Testis (tissue), 3 donors: ENCODE measurements around the gene PARVB. TPM values are rescaled to one million over a fixed set of nuclear protein-coding genes. Genes with fewer than 3 reads are reported as not detected.

Experiments
- DNase-seq: peaks from one replicate; pipeline ENCODE4 v3.0.0-alpha.2; 2019
- H3K27ac ChIP-seq, 2 donors: fragments of 200-600 bp; sonication (generic); one replicate each; pipeline ENCODE4 v1.5.1; 2019
- H3K27me3 ChIP-seq: fragments of 200-600 bp; sonication (generic); one replicate; pipeline ENCODE4 v1.5.1; 2019
- H3K36me3 ChIP-seq: fragments of 200-600 bp; sonication (generic); one replicate; pipeline ENCODE4 v1.5.1; 2017; ENCODE audit warnings: low read depth; ENCODE audit errors: missing control alignments
- H3K4me1 ChIP-seq: fragments of 200-600 bp; sonication (generic); one replicate; pipeline ENCODE4 v1.5.1; 2019
- H3K4me3 ChIP-seq, 2 donors: fragments of 200-600 bp; sonication (generic); one replicate each; pipeline ENCODE4 v1.5.1; 2017 to 2019
- H3K9me3 ChIP-seq: fragments of 200-600 bp; sonication (generic); one replicate; pipeline ENCODE4 v1.5.1; 2017
- POLR2A ChIP-seq: fragments of 450-650 bp; IDR thresholded peaks from one replicate; pipeline ENCODE4 v1.6.1; 2017; ENCODE audit warnings: antibody characterized with exemption, mild to moderate bottlenecking, moderate library complexity
- WGBS, 2 donors: methylation state at CpG; one replicate each; pipeline ENCODE4 v1.1.5; 2018; 5-methylcytosine and 5-hydroxymethylcytosine counted together
- intact Hi-C: fragments of 100-400 bp; cut with DNase I; formaldehyde crosslinking; loops from one replicate; pipeline ENCODE4 v1.15.1; 2023; ENCODE audit warnings: low total_unique reads
- polyA plus RNA-seq: library from polyadenylated mRNA; stranded (reverse); fragments of 350-450 nt; fragmentation: Illumina TruSeq; extraction: RNeasy Lipid Tissue Mini Kit (QIAGEN cat#74804); gene quantifications from one replicate; pipeline ENCODE4 v1.2.3, GENCODE V29; 2014; ENCODE audit warnings: low read depth, low replicate concordance; ENCODE audit not compliant: insufficient read depth
- total RNA-seq, 2 donors: library from RNA; depleted of rRNA; stranded (reverse); fragments of >200 nt; gene quantifications; one replicate each; pipeline ENCODE4 v1.2.3, GENCODE V29; 2016
- TF ChIP-seq, protein P1 (sequence below), 3 experiments: fragments of 450-650 bp in 2 of 3; fragments of 200-600 bp in 1 of 3; sonication (generic) in 1 of 3; IDR thresholded peaks; one replicate each; pipeline ENCODE4 v1.5.1; 2016 to 2019; ENCODE audit warnings: antibody characterized with exemption in 3 of 3, mild to moderate bottlenecking in 2 of 3, moderate library complexity in 1 of 3

The PARVB gene
- total and polyA plus RNA-seq, 3 donors from 2014 or later = 11.6 to 27.5 (median 23.7) TPM

DNA sequence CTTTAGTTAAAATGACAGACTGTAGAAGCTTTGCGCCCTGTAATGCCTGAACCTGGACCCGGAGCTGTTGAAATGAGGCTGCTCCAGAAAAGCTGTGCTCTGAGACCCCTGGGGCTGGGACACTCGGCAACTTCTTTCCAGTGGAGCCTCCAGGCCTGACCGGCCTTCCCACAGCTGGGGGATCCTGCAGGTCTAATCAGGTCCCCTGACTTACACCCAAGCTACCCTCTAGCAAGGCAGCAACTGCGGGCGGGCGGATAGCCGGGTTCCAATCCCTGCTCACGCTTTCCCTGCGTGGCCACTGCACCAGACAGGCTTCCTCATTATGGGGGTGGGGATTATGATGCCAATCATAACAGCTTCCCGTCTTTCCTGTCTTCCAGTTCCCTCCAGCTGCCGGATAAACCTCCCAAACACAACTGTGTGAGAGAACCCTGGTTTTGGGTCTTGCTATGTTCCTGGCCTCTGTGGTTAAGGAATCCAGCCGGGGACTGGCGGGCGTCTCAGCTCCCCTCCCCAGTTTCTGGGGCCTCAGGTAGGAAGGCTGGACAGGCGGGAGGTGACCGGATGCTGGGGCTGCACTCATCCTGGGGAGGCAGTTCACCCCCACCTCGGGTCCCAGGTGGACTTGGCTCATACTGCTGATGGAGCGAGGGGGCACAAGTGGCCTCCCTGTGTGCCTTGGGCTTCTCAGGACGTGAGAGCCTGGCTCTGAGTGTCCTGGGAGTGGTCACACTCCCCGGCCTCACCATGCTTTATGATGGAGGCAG, 195.2 kb downstream of the PARVB start:
- no peak overlapping the region for H3K27ac ChIP-seq
- H3K9me3 ChIP-seq = no peaks in the 10 kb centered on the region
- intact Hi-C loops = no loop called here
- 88% methylated on average over 17 to 21 of the region's 21 CpGs for WGBS, 2 donors
- H3K4me1 ChIP-seq = no peaks in the 10 kb centered on the region
- no peaks in the 10 kb centered on the region for H3K36me3 ChIP-seq
- TF ChIP-seq, protein P1, sequence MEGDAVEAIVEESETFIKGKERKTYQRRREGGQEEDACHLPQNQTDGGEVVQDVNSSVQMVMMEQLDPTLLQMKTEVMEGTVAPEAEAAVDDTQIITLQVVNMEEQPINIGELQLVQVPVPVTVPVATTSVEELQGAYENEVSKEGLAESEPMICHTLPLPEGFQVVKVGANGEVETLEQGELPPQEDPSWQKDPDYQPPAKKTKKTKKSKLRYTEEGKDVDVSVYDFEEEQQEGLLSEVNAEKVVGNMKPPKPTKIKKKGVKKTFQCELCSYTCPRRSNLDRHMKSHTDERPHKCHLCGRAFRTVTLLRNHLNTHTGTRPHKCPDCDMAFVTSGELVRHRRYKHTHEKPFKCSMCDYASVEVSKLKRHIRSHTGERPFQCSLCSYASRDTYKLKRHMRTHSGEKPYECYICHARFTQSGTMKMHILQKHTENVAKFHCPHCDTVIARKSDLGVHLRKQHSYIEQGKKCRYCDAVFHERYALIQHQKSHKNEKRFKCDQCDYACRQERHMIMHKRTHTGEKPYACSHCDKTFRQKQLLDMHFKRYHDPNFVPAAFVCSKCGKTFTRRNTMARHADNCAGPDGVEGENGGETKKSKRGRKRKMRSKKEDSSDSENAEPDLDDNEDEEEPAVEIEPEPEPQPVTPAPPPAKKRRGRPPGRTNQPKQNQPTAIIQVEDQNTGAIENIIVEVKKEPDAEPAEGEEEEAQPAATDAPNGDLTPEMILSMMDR (IDR thresholded peaks at IDR 0.05) = no peak
- no peak for TF ChIP-seq POLR2A
- H3K4me3 ChIP-seq = no peak overlapping the region
- H3K27me3 ChIP-seq = no peaks in the 10 kb centered on the region
- no peak for DNase-seq

GRCh38 chr22:44220727-44221680, 196.9 kb downstream of the PARVB start:
- no peak for DNase-seq
- intact Hi-C loops = no loop called here
- H3K27me3 ChIP-seq = no peaks in the 10 kb centered on the region
- no peaks in the 10 kb centered on the region for H3K4me1 ChIP-seq
- H3K36me3 ChIP-seq = no peaks in the 10 kb centered on the region
- no peaks in the 10 kb centered on the region for H3K9me3 ChIP-seq
- no peak overlapping the region for H3K4me3 ChIP-seq
- TF ChIP-seq, protein P1 (IDR thresholded peaks at IDR 0.05) = no peak
- TF ChIP-seq POLR2A = no peak
- H3K27ac ChIP-seq = no peak overlapping the region
- 83 to 84% methylated on average over 19 to 23 of the region's 23 CpGs for WGBS, 2 donors

DNA sequence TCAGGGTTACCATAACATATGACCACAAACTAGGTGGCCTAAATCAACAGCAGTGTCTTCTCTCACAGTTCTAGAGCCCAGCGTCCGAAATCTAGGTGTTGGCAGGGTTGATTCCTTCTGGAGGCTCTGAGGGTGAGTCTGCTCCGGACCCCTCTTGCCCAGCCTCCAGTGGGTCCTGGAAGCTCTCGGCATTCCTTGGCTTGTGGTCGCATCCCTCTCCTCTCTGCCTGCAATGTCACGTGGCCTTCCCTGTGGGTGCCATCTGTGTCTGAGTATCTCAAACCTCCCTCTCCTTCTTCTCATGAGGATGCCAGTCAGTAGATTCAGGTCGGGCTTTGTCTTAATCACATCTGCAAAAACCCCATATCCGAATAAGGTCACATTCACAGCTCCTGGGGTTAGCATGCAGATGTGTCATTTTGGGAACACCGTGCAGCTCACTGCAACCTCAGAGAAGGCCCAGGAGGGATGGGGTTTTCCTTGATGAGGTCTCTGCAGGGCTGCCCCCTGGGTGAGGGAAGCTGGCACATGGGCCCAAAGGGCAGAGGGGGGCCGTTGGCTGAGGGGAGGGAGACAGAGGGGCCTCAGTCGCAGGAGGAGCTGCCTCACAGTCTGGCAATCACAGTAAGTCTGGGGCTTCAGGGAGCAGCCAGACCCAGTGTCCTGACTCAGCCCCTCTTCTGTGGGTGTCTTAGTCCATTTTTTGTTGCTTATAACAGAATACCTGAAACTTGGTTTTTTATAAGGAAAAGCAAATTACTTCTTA, 197.8 kb downstream of the PARVB start:
- no peak overlapping the region for H3K27ac ChIP-seq
- H3K4me3 ChIP-seq = no peak overlapping the region
- no peaks in the 10 kb centered on the region for H3K9me3 ChIP-seq
- WGBS, 2 donors = 90 to 93% methylated on average over 11 of the region's 11 CpGs
- intact Hi-C loops = no loop called here
- no peaks in the 10 kb centered on the region for H3K36me3 ChIP-seq
- no peaks in the 10 kb centered on the region for H3K27me3 ChIP-seq
- DNase-seq = no peak
- TF ChIP-seq POLR2A = no peak
- TF ChIP-seq, protein P1 (IDR thresholded peaks at IDR 0.05) = no peak
- no peaks in the 10 kb centered on the region for H3K4me1 ChIP-seq

Other genes starting within 250 kb of the PARVB start
- 10 to 100 TPM; 41.3 to 81.5 TPM for gene EFCAB6, start 212.0 kb upstream of the PARVB start, total RNA-seq
- 108 TPM for gene EFCAB6, start 212.0 kb upstream of the PARVB start, polyA plus RNA-seq
- 10 to 100 TPM; 10.3 to 11.9 TPM for gene SULT4A1, start 161.8 kb upstream of the PARVB start, total RNA-seq
- gene SULT4A1, start 161.8 kb upstream of the PARVB start, polyA plus RNA-seq = 11.2 TPM
- gene PNPLA5, start 132.3 kb upstream of the PARVB start, total RNA-seq = not detected
- gene PNPLA5, start 132.3 kb upstream of the PARVB start, polyA plus RNA-seq = not detected
- 1 to 10 TPM in 1 of 2 donors, under 1 TPM in 1; 0.93 to 1.7 TPM for gene PNPLA3, start 100.5 kb upstream of the PARVB start, total RNA-seq
- 0.53 TPM for gene PNPLA3, start 100.5 kb upstream of the PARVB start, polyA plus RNA-seq
- 10 to 100 TPM; 41.5 to 50.3 TPM for gene SAMM50, start 68.9 kb upstream of the PARVB start, total RNA-seq
- 71.1 TPM for gene SAMM50, start 68.9 kb upstream of the PARVB start, polyA plus RNA-seq
- gene PARVG, start 156.6 kb downstream of the PARVB start, total RNA-seq = 10 to 100 TPM in 1 of 2 donors, 1 to 10 TPM in 1; 9.7 to 14.1 TPM
- gene PARVG, start 156.6 kb downstream of the PARVB start, polyA plus RNA-seq = 7.2 TPM